GM12878 (cell line): Measurements from ENCODE around the gene ADARB1. TPM values are rescaled to one million over a fixed set of nuclear protein-coding genes. Genes with fewer than 3 reads are reported as not detected.

Experiments
- ATAC-seq: fragments of 200-7000 bp; cut with Tn5 transposase; 3 replicates; pipeline ENCODE4 v1.9.1; 2020; ENCODE audit warnings: mild to moderate bottlenecking, moderate library complexity
- BruUV-seq: library from RNA; stranded (reverse); fragments of 400-500 nt; replicated peaks from 2 replicates; lab custom pipeline; 2021; lab: Mats Ljungman, UMichigan
- CTCF ChIA-PET: fragments of 300-600 bp; sonication (Branson Sonifier 250); formaldehyde crosslinking; extraction: SDS; loops from one replicate; lab custom pipeline; 2021; ENCODE audit warnings: inconsistent platforms; lab: Yijun Ruan, JAX
- POLR2A ChIA-PET: fragments of 350-600 bp; formaldehyde crosslinking; extraction: SDS; loops from one replicate; lab custom pipeline; 2021; ENCODE audit warnings: inconsistent platforms; lab: Charles Lee
- RAD21 ChIA-PET: fragments of 300-600 bp; sonication (Branson Sonifier 250); formaldehyde crosslinking; loops from one replicate; lab custom pipeline; 2023; ENCODE audit warnings: antibody characterized with exemption; ENCODE audit not compliant: unreplicated experiment; lab: Charles Lee
- SMC1A ChIA-PET: fragments of 300-600 bp; sonication (Branson Sonifier 250); formaldehyde crosslinking; loops from one replicate; lab custom pipeline; 2023; ENCODE audit not compliant: unreplicated experiment, uncharacterized antibody; lab: Charles Lee
- DNase-seq: peaks from one replicate; pipeline ENCODE4 v3.0.0-alpha.2; 2011; ENCODE audit warnings: low read depth, low spot score
- FAIRE-seq: peaks from 3 replicates; lab custom pipeline; 2011; peaks lifted over from hg19 to GRCh38; lab: Jason Lieb, UNC
- H2AFZ ChIP-seq: 2 replicates; pipeline ENCODE4 v1.6.0; 2011; ENCODE audit warnings: low read depth, low read length, control low read depth; ENCODE audit not compliant: control insufficient read depth
- H3K27ac ChIP-seq: 2 replicates; pipeline ENCODE4 v1.5.1; 2011; ENCODE audit warnings: control low read depth; ENCODE audit not compliant: control insufficient read depth, insufficient read depth
- H3K27me3 ChIP-seq, 2 experiments: replicated peaks in 1 of 2; 2 replicates each; pipeline versions ENCODE4 v1.6.0 to v1.6.1; 2011; ENCODE audit warnings: low read length in 1 of 2; ENCODE audit not compliant: control insufficient read depth in 2 of 2, insufficient read depth in 2 of 2
- H3K36me3 ChIP-seq, 2 experiments: 2 replicates each; pipeline ENCODE4 v1.5.1; 2011; ENCODE audit warnings: low read length in 1 of 2; ENCODE audit not compliant: control insufficient read depth in 2 of 2, insufficient read depth in 2 of 2
- H3K4me1 ChIP-seq: 2 replicates; pipeline ENCODE4 v1.6.1; 2011; ENCODE audit warnings: mild to moderate bottlenecking, low read length, moderate library complexity, mixed read lengths; ENCODE audit not compliant: control insufficient read depth, insufficient read depth
- H3K4me2 ChIP-seq: 2 replicates; pipeline ENCODE4 v1.6.0; 2011; ENCODE audit warnings: control low read depth; ENCODE audit not compliant: control insufficient read depth, insufficient read depth
- H3K4me3 ChIP-seq: fragments of 200-600 bp; sonication (generic); 2 replicates; pipeline ENCODE4 v1.5.1; 2016
- H3K79me2 ChIP-seq: 2 replicates; pipeline ENCODE4 v1.6.0; 2011; ENCODE audit warnings: low read length; ENCODE audit not compliant: control insufficient read depth, insufficient read depth
- H3K9ac ChIP-seq: 2 replicates; pipeline ENCODE4 v1.8.0; 2011; ENCODE audit warnings: low read length, control low read depth, mixed read lengths; ENCODE audit not compliant: control insufficient read depth, insufficient read depth
- H3K9me3 ChIP-seq: replicated peaks from 3 replicates; pipeline ENCODE4 v1.5.1; 2011; ENCODE audit warnings: mild to moderate bottlenecking, low read length; ENCODE audit not compliant: control insufficient read depth, insufficient read depth
- H4K20me1 ChIP-seq: 2 replicates; pipeline ENCODE4 v1.6.0; 2011; ENCODE audit not compliant: control insufficient read depth, insufficient read depth
- ATF2 ChIP-seq: IDR thresholded peaks from 2 replicates; pipeline ENCODE4 v1.6.1; 2012; ENCODE audit warnings: low read length, inconsistent platforms
- BACH1 ChIP-seq: fragments of 450-650 bp; IDR thresholded peaks from 2 replicates; pipeline ENCODE4 v1.6.1; 2017; ENCODE audit warnings: mild to moderate bottlenecking, borderline replicate concordance
- BCL11A ChIP-seq: IDR thresholded peaks from 2 replicates; pipeline ENCODE4 v1.6.1; 2011; ENCODE audit warnings: low read depth, low read length
- CEBPB ChIP-seq, 2 experiments: fragments of 150-350 bp in 1 of 2; IDR thresholded peaks; 2 replicates each; pipeline ENCODE4 v1.6.1; 2012 to 2014; ENCODE audit warnings: low read depth in 2 of 2, low read length in 2 of 2, borderline replicate concordance in 1 of 2, inconsistent platforms in 1 of 2
- CREB1 ChIP-seq: IDR thresholded peaks from 2 replicates; pipeline ENCODE4 v1.6.1; 2012; ENCODE audit warnings: low read depth, mild to moderate bottlenecking, inconsistent platforms
- GATAD2B ChIP-seq: fragments of 450-650 bp; conservative IDR thresholded peaks from 2 replicates; pipeline ENCODE4 v1.6.1; 2017; ENCODE audit warnings: low read depth, mild to moderate bottlenecking, moderate library complexity
- IRF3 ChIP-seq: fragments of 450-650 bp; IDR thresholded peaks from 2 replicates; pipeline ENCODE4 v1.6.1; 2014; ENCODE audit warnings: mild to moderate bottlenecking
- KLF5 ChIP-seq: fragments of 450-650 bp; IDR thresholded peaks from 2 replicates; pipeline ENCODE4 v1.6.1; 2014; ENCODE audit warnings: mild to moderate bottlenecking; ENCODE audit not compliant: partially characterized antibody
- MEF2B ChIP-seq: fragments of 450-650 bp; IDR thresholded peaks from 2 replicates; pipeline ENCODE4 v1.6.1; 2018; ENCODE audit warnings: mild to moderate bottlenecking, moderate library complexity; ENCODE audit not compliant: partially characterized antibody, poor library complexity, severe bottlenecking
- MLLT1 ChIP-seq: fragments of 450-650 bp; IDR thresholded peaks from 2 replicates; pipeline ENCODE4 v1.6.1; 2016; ENCODE audit warnings: mild to moderate bottlenecking
- NR2C2 ChIP-seq: IDR thresholded peaks from 2 replicates; pipeline ENCODE4 v1.6.1; 2011; ENCODE audit warnings: borderline replicate concordance, low read depth; ENCODE audit not compliant: control insufficient read depth, insufficient read length
- PAX8 ChIP-seq: fragments of 450-650 bp; IDR thresholded peaks from 2 replicates; pipeline ENCODE4 v1.6.1; 2017; ENCODE audit warnings: mild to moderate bottlenecking, moderate library complexity
- RELA ChIP-seq: fragments of 450-650 bp; IDR thresholded peaks from 2 replicates; pipeline ENCODE4 v1.8.0; 2014; ENCODE audit warnings: borderline replicate concordance; ENCODE audit not compliant: partially characterized antibody
- SMAD5 ChIP-seq: IDR thresholded peaks from 2 replicates; pipeline ENCODE4 v1.6.1; 2016; ENCODE audit warnings: antibody characterized with exemption, low read depth
- SREBF2 ChIP-seq: IDR thresholded peaks from 2 replicates; pipeline ENCODE4 v1.6.1; 2012; ENCODE audit warnings: mild to moderate bottlenecking, low read length
- WGBS: methylation state at CpG from one replicate; pipeline ENCODE4 v1.1.6; 2016; ENCODE audit warnings: low lambda C conversion rate; ENCODE audit not compliant: insufficient replicate concordance, insufficient coverage; ENCODE audit errors: missing lambda C conversion rate; 5-methylcytosine and 5-hydroxymethylcytosine counted together
- in situ Hi-C: fragments of 300-500 bp; cut with MboI; formaldehyde crosslinking; loops from 9 replicates; pipeline ENCODE4 v1.14.3; 2018; ENCODE audit warnings: mixed read lengths
- intact Hi-C: fragments of 100-400 bp; cut with micrococcal nuclease; formaldehyde crosslinking; loops from one replicate; pipeline ENCODE4 v1.14.2; 2022; ENCODE audit not compliant: unreplicated experiment
- polyA plus RNA-seq, 11 experiments: library from polyadenylated mRNA; depleted of rRNA in 4 of 11; unstranded in 6 of 11; stranded (reverse) in 5 of 11; fragments of >200 nt; fragmentation: Nextera tagmentation in 4 of 11; fragmentation: Illumina TruSeq in 1 of 11; extraction: Ambion mirVana in 4 of 11; extraction: Trizol in 1 of 11; gene quantifications; 1 replicate in 1 of 11; 2 replicates in 10 of 11; pipeline versions ENCODE4 v1.2.1 to v1.2.3, GENCODE V29; 2011 to 2016; ENCODE audit warnings: inconsistent platforms in 2 of 11, missing spikeins in 2 of 11, low read depth in 1 of 11
- total RNA-seq, 4 experiments: library from RNA; depleted of rRNA in 3 of 4; stranded (reverse); fragments of >200 nt in 3 of 4; fragmentation: Illumina TruSeq in 1 of 4; extraction: Trizol in 1 of 4; gene quantifications; 2 replicates each; pipeline versions ENCODE4 v1.2.1 to v1.2.3, GENCODE V29; 2013 to 2021
- TF ChIP-seq, protein P1 (sequence below): IDR thresholded peaks from 2 replicates; pipeline ENCODE4 v1.6.1; 2012; ENCODE audit warnings: low read depth, low read length, improper control_type of control experiment

Gene ADARB1
- total and polyA plus RNA-seq, 10 of the 15 experiments (the other 5 are each of a cell fraction or from before 2014, with no cell fraction given): 5.7 to 61.7 (median 25.3) TPM

GRCh38 chr21:45261093-45261492 lies 186.7 kb downstream of the ADARB1 start:
- H4K20me1 ChIP-seq: no peaks in the 10 kb centered on the region
- CTCF ChIA-PET: no interaction called here
- H3K9me3 ChIP-seq: no peaks in the 10 kb centered on the region
- H3K36me3 ChIP-seq: peaks cover 5 to 8% of the 10 kb centered on the region in 2 experiments; a peak in 3 of 4 replicates
- no peak overlapping the region for H3K9ac ChIP-seq
- TF ChIP-seq RELA (no peak), KLF5 (no peak), MLLT1 (no peak), IRF3 (no peak), CEBPB (IDR thresholded peaks at IDR 0.05; ENCODE audit: borderline replicate concordance in 1 of 2, low read depth in 2 of 2, low read length in 2 of 2) (no peak), BCL11A (no peak), BACH1 (no peak), NR2C2 (no peak), SREBF2 (no peak), SMAD5 (no peak), MEF2B (no peak), CREB1 (no peak), PAX8 (no peak), ATF2 (no peak), GATAD2B (no peak)
- TF ChIP-seq, protein P1, sequence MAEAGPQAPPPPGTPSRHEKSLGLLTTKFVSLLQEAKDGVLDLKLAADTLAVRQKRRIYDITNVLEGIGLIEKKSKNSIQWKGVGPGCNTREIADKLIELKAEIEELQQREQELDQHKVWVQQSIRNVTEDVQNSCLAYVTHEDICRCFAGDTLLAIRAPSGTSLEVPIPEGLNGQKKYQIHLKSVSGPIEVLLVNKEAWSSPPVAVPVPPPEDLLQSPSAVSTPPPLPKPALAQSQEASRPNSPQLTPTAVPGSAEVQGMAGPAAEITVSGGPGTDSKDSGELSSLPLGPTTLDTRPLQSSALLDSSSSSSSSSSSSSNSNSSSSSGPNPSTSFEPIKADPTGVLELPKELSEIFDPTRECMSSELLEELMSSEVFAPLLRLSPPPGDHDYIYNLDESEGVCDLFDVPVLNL: no peak
- DNase-seq (no peak), ATAC-seq (no peak), FAIRE-seq (no peak)
- H3K4me3 ChIP-seq: no peak overlapping the region
- RAD21 ChIA-PET: no interaction called here
- intact Hi-C loops (no loop called here), in situ Hi-C loops (no loop called here)
- H2AFZ ChIP-seq: no peak overlapping the region
- no peak overlapping the region for H3K4me2 ChIP-seq
- BruUV-seq: no TSS peak
- POLR2A ChIA-PET: no interaction called here
- H3K27me3 ChIP-seq: no peaks in the 10 kb centered on the region
- 76% methylated on average over 10 of the region's 10 CpGs for WGBS
- no peaks in the 10 kb centered on the region for H3K79me2 ChIP-seq
- SMC1A ChIA-PET: no interaction called here
- no peak overlapping the region for H3K27ac ChIP-seq
- no peaks in the 10 kb centered on the region for H3K4me1 ChIP-seq
